HepG2 (cell line): ENCODE measurements around the gene EMC8. TPM values are rescaled to one million over a fixed set of nuclear protein-coding genes. Genes with fewer than 3 reads are reported as not detected.
A peak's percentile ranks its signal among the peaks of the same experiment; 100 is the strongest.

Experiments used
- ADNP ChIP-seq: sonication (generic); formaldehyde crosslinking; IDR thresholded peaks from 2 replicates; pipeline ENCODE4 v1.4.0; 2020; ENCODE audit warnings: missing genetic modification reagents
- ARID2 ChIP-seq: sonication (generic); formaldehyde crosslinking; IDR thresholded peaks from 2 replicates; pipeline ENCODE4 v1.8.1; 2022; ENCODE audit warnings: mild to moderate bottlenecking, missing genetic modification reagents, borderline replicate concordance
- FOXC1 ChIP-seq: sonication (generic); formaldehyde crosslinking; IDR thresholded peaks from 2 replicates; pipeline ENCODE4 v1.8.0; 2022; ENCODE audit warnings: mild to moderate bottlenecking, missing genetic modification reagents, borderline replicate concordance
- HNF1B ChIP-seq: sonication (generic); formaldehyde crosslinking; IDR thresholded peaks from 2 replicates; pipeline ENCODE4 v1.5.1; 2020; ENCODE audit warnings: mild to moderate bottlenecking, moderate library complexity, missing genetic modification reagents
- HNF4A ChIP-seq: sonication (generic); formaldehyde crosslinking; IDR thresholded peaks from 2 replicates; pipeline ENCODE4 v1.4.0; 2020; ENCODE audit warnings: missing genetic modification reagents
- ISL2 ChIP-seq: sonication (generic); formaldehyde crosslinking; IDR thresholded peaks from 2 replicates; pipeline ENCODE4 v1.5.0; 2020; ENCODE audit warnings: missing genetic modification reagents
- NONO ChIP-seq, 2 experiments: fragments of 450-650 bp in 1 of 2; sonication (generic) in 1 of 2; formaldehyde crosslinking in 1 of 2; IDR thresholded peaks in 1 of 2; conservative IDR thresholded peaks in 1 of 2; 2 replicates each; pipeline versions ENCODE4 v1.6.1 to v1.8.0; 2017 to 2022; ENCODE audit warnings: mild to moderate bottlenecking in 1 of 2, missing genetic modification reagents in 1 of 2, moderate library complexity in 1 of 2
- PCBP1 ChIP-seq: fragments of 200-400 bp; formaldehyde crosslinking; IDR thresholded peaks from 2 replicates; pipeline ENCODE4 v1.6.1; 2017; ENCODE audit warnings: mild to moderate bottlenecking, low read depth, low read length, borderline replicate concordance
- SAP130 ChIP-seq: IDR thresholded peaks from 2 replicates; pipeline ENCODE4 v1.6.1; 2016; ENCODE audit warnings: low read depth
- SMYD3 ChIP-seq: sonication (generic); formaldehyde crosslinking; IDR thresholded peaks from 2 replicates; pipeline ENCODE4 v1.8.1; 2023; ENCODE audit warnings: mild to moderate bottlenecking, missing genetic modification reagents
- TBL1XR1 ChIP-seq: fragments of 150-350 bp; IDR thresholded peaks from 2 replicates; pipeline ENCODE4 v1.6.1; 2014; ENCODE audit warnings: borderline replicate concordance, low read length; ENCODE audit not compliant: partially characterized antibody
- THRA ChIP-seq: sonication (generic); formaldehyde crosslinking; IDR thresholded peaks from 2 replicates; pipeline ENCODE4 v1.4.0; 2020; ENCODE audit warnings: missing genetic modification reagents, borderline replicate concordance
- ZFAT ChIP-seq: sonication (generic); formaldehyde crosslinking; conservative IDR thresholded peaks from 2 replicates; pipeline ENCODE4 v1.8.1; 2023; ENCODE audit warnings: missing genetic modification reagents, inconsistent platforms
- ZHX2 ChIP-seq, 2 experiments: sonication (generic) in 1 of 2; formaldehyde crosslinking in 1 of 2; IDR thresholded peaks; 2 replicates each; pipeline versions ENCODE4 v1.6.1 to v1.9.0; 2014 to 2022; ENCODE audit warnings: antibody characterized with exemption in 1 of 2, borderline replicate concordance in 1 of 2, inconsistent platforms in 1 of 2, low read depth in 1 of 2, missing genetic modification reagents in 1 of 2
- ZNF337 ChIP-seq: sonication (generic); formaldehyde crosslinking; IDR thresholded peaks from 2 replicates; pipeline ENCODE4 v1.5.1; 2020; ENCODE audit warnings: missing genetic modification reagents, low read depth, mild to moderate bottlenecking, borderline replicate concordance
- ZNF343 ChIP-seq: sonication (generic); formaldehyde crosslinking; IDR thresholded peaks from 2 replicates; pipeline ENCODE4 v1.4.0; 2020; ENCODE audit warnings: mild to moderate bottlenecking, missing genetic modification reagents
- ZNF431 ChIP-seq: sonication (generic); formaldehyde crosslinking; IDR thresholded peaks from 2 replicates; pipeline ENCODE4 v1.9.0; 2022; ENCODE audit warnings: missing genetic modification reagents, low read depth, mild to moderate bottlenecking, borderline replicate concordance
- polyA plus RNA-seq, 8 experiments: library from polyadenylated mRNA; depleted of rRNA in 3 of 8; stranded (reverse) in 7 of 8; unstranded in 1 of 8; fragments of >200 nt; fragmentation: Illumina TruSeq in 4 of 8; extraction: Trizol in 4 of 8; gene quantifications; 2 replicates each; pipeline versions ENCODE4 v1.2.1 to v1.2.3, GENCODE V29; 2011 to 2016; ENCODE audit warnings: low read depth in 4 of 8, missing spikeins in 1 of 8, mixed read lengths in 1 of 8; ENCODE audit not compliant: insufficient read depth in 1 of 8
- total RNA-seq, 5 experiments: library from RNA; depleted of rRNA; stranded (reverse); fragments of >200 nt; fragmentation: Illumina TruSeq; extraction: Trizol; gene quantifications; 2 replicates each; pipeline ENCODE4 v1.2.3, GENCODE V29; 2016; ENCODE audit warnings: low read depth in 1 of 5

The EMC8 gene
- total and polyA plus RNA-seq, 2 of the 13 experiments (the other 11 are each of a cell fraction or from before 2014, with no cell fraction given): 55.0 to 76.0 TPM

- TF ChIP-seq SMYD3 (CRISPR knock-in tag): no peak
- no peak for TF ChIP-seq NONO (IDR thresholded peaks at IDR 0.05)
- TF ChIP-seq NONO (CRISPR knock-in tag; conservative IDR thresholded peaks at IDR 0.05): 0 out of 2 replicates have a peak, but pooled peaks have one; percentile 31
- peak; percentile 38; the same call in 1 of the 2 replicates for TF ChIP-seq ISL2 (CRISPR knock-in tag)
- TF ChIP-seq SAP130 (CRISPR knock-in tag): peak; percentile 61; the same call in 1 of the 2 replicates
- TF ChIP-seq ZHX2 (IDR thresholded peaks at IDR 0.05; ENCODE audit: low read depth): no peak
- no peak for TF ChIP-seq ZHX2 (CRISPR knock-in tag; IDR thresholded peaks at IDR 0.05; ENCODE audit: borderline replicate concordance)
- no peak for TF ChIP-seq PCBP1
- no peak for TF ChIP-seq TBL1XR1
- 0 out of 2 replicates have a peak, but pooled peaks have one; percentile 69 for TF ChIP-seq FOXC1 (CRISPR knock-in tag)
- peak; percentile 87 for TF ChIP-seq HNF1B
- peak; percentile 78; the same call in 1 of the 2 replicates for TF ChIP-seq ADNP (CRISPR knock-in tag)
- TF ChIP-seq THRA (CRISPR knock-in tag): peak; percentile 83; the same call in 1 of the 2 replicates
- TF ChIP-seq ZFAT (CRISPR knock-in tag): no peak
- 0 out of 2 replicates have a peak, but pooled peaks have one; percentile 44 for TF ChIP-seq ZNF337
- peak; percentile 13; the same call in 1 of the 2 replicates for TF ChIP-seq HNF4A (CRISPR knock-in tag)
- TF ChIP-seq ARID2: no peak
- no peak for TF ChIP-seq ZNF431
- TF ChIP-seq ZNF343 (CRISPR knock-in tag): 0 out of 2 replicates have a peak, but pooled peaks have one; percentile 2
Measured at GRCh38 chr16:85798283-85798776, 1.0 kb downstream of the EMC8 start (continued).
